OCI-LY7 (cell line): ENCODE data around the gene MEIOB.

Experiments used
- CTCF ChIP-seq: fragments of 200-600 bp; sonication (generic); conservative IDR thresholded peaks from 2 replicates; pipeline ENCODE4 v1.5.1; 2014; ENCODE audit warnings: mild to moderate bottlenecking, antibody characterized with exemption, low read length, moderate library complexity, mixed read lengths
- EZH2phosphoT487 ChIP-seq: fragments of 200-600 bp; sonication (generic); IDR thresholded peaks from 2 replicates; pipeline ENCODE4 v1.6.1; 2018; ENCODE audit warnings: low read depth, borderline replicate concordance, mild to moderate bottlenecking, mixed run types, antibody characterized with exemption, low read length, moderate library complexity, mixed read lengths

GRCh38 chr16:1808691-1809090 lies 63.3 kb downstream of the MEIOB start:
- TF ChIP-seq EZH2phosphoT487 = no peak
- no peak for TF ChIP-seq CTCF
